Effector memory CD4-positive, alpha-beta T cell (primary cell): ENCODE results near the gene UBE2V1.

ENCODE experiments used
- DNase-seq, 3 donors: peaks; one replicate each; pipeline ENCODE4 v3.0.0-alpha.2; 2020
- H3K27ac ChIP-seq: 2 replicates; pipeline ENCODE4 v1.7.0; 2013; ENCODE audit warnings: mild to moderate bottlenecking, low read length, moderate library complexity; ENCODE audit not compliant: insufficient read depth, poor library complexity, severe bottlenecking
- H3K27me3 ChIP-seq: replicated peaks from 2 replicates; pipeline ENCODE4 v1.7.0; 2013; ENCODE audit warnings: mild to moderate bottlenecking, low read length; ENCODE audit not compliant: insufficient read depth, control insufficient read depth, poor library complexity, severe bottlenecking
- H3K36me3 ChIP-seq: 2 replicates; pipeline ENCODE4 v1.7.0; 2013; ENCODE audit warnings: mild to moderate bottlenecking, low read length, moderate library complexity; ENCODE audit not compliant: control insufficient read depth, insufficient read depth
- H3K4me1 ChIP-seq: 2 replicates; pipeline ENCODE4 v1.7.0; 2013; ENCODE audit warnings: low read length, mild to moderate bottlenecking; ENCODE audit not compliant: control insufficient read depth, insufficient read depth, poor library complexity, severe bottlenecking
- H3K4me3 ChIP-seq: 2 replicates; pipeline ENCODE4 v1.7.0; 2013; ENCODE audit warnings: low read length, low read depth, mild to moderate bottlenecking; ENCODE audit not compliant: insufficient read depth, poor library complexity, severe bottlenecking
- H3K9me3 ChIP-seq: 2 replicates; pipeline ENCODE4 v1.7.0; 2013; ENCODE audit warnings: mild to moderate bottlenecking, low read length, moderate library complexity; ENCODE audit not compliant: control insufficient read depth

UBE2V1 gene

GRCh38 chr20:50127587-50128519, 14.9 kb upstream of the UBE2V1 start:
- H3K4me1 ChIP-seq, result no peaks in the 10 kb centered on the region
- no peaks in the 10 kb centered on the region for H3K27me3 ChIP-seq
- no peak for DNase-seq
- no peaks in the 10 kb centered on the region for H3K9me3 ChIP-seq
- peaks cover 61% of the 10 kb centered on the region for H3K36me3 ChIP-seq
- no peak overlapping the region for H3K4me3 ChIP-seq
- no peak overlapping the region for H3K27ac ChIP-seq

- Histone ChIP-seq H3K27ac (no peak overlapping the region), H3K4me3 (no peak overlapping the region), H3K36me3 (peaks cover 57% of the 10 kb centered on the region), H3K4me1 (no peaks in the 10 kb centered on the region), H3K27me3 (no peaks in the 10 kb centered on the region), H3K9me3 (no peaks in the 10 kb centered on the region)
- DNase-seq, result no peak
Observed at GRCh38 chr20:50126662-50127061, 13.7 kb upstream of the UBE2V1 start.

GRCh38 chr20:50125279-50125678, 12.3 kb upstream of the UBE2V1 start:
- Histone ChIP-seq H3K9me3 (no peaks in the 10 kb centered on the region), H3K4me1 (no peaks in the 10 kb centered on the region), H3K4me3 (no peak overlapping the region), H3K27me3 (no peaks in the 10 kb centered on the region), H3K36me3 (peaks cover 52% of the 10 kb centered on the region), H3K27ac (no peak overlapping the region)
- DNase-seq, result no peak

GRCh38 chr20:50124496-50124895, 11.5 kb upstream of the UBE2V1 start:
- H3K4me1 ChIP-seq, result no peaks in the 10 kb centered on the region
- H3K27ac ChIP-seq, result no peak overlapping the region
- no peak overlapping the region for H3K4me3 ChIP-seq
- H3K27me3 ChIP-seq, result no peaks in the 10 kb centered on the region
- H3K9me3 ChIP-seq, result no peaks in the 10 kb centered on the region
- DNase-seq, result no peak
- peaks cover 44% of the 10 kb centered on the region for H3K36me3 ChIP-seq

- H3K4me3 ChIP-seq, result no peak overlapping the region
- H3K36me3 ChIP-seq, result peaks cover 33% of the 10 kb centered on the region
- H3K4me1 ChIP-seq, result no peaks in the 10 kb centered on the region
- H3K9me3 ChIP-seq, result no peaks in the 10 kb centered on the region
- H3K27me3 ChIP-seq, result no peaks in the 10 kb centered on the region
- H3K27ac ChIP-seq, result no peak overlapping the region
- DNase-seq, result no peak
Observed at GRCh38 chr20:50123418-50123817, 10.5 kb upstream of the UBE2V1 start.

- H3K9me3 ChIP-seq, result no peaks in the 10 kb centered on the region
- no peak for DNase-seq
- peaks cover 27% of the 10 kb centered on the region for H3K36me3 ChIP-seq
- H3K27ac ChIP-seq, result no peak overlapping the region
- no peaks in the 10 kb centered on the region for H3K27me3 ChIP-seq
- H3K4me1 ChIP-seq, result no peaks in the 10 kb centered on the region
- no peak overlapping the region for H3K4me3 ChIP-seq
Observed at GRCh38 chr20:50122763-50123162, 9.8 kb upstream of the UBE2V1 start.

GRCh38 chr20:50121858-50122271, 8.9 kb upstream of the UBE2V1 start:
- Histone ChIP-seq H3K36me3 (peaks cover 18% of the 10 kb centered on the region), H3K4me1 (no peaks in the 10 kb centered on the region), H3K9me3 (no peaks in the 10 kb centered on the region), H3K27ac (no peak overlapping the region), H3K27me3 (no peaks in the 10 kb centered on the region), H3K4me3 (no peak overlapping the region)
- no peak for DNase-seq

- H3K36me3 ChIP-seq, result peaks cover 13% of the 10 kb centered on the region
- H3K27me3 ChIP-seq, result no peaks in the 10 kb centered on the region
- no peak overlapping the region for H3K4me3 ChIP-seq
- no peaks in the 10 kb centered on the region for H3K9me3 ChIP-seq
- no peak overlapping the region for H3K27ac ChIP-seq
- DNase-seq, result peak; percentile 36 to 41 (median 38)
- no peaks in the 10 kb centered on the region for H3K4me1 ChIP-seq
Observed at GRCh38 chr20:50120935-50121693, 8.2 kb upstream of the UBE2V1 start.

GRCh38 chr20:50118203-50118602, 5.3 kb upstream of the UBE2V1 start:
- H3K4me1 ChIP-seq, result peaks cover 19% of the 10 kb centered on the region

More at GRCh38 chr20:50118203-50118602, 5.3 kb upstream of the UBE2V1 start:
- H3K4me3 ChIP-seq, result no peak overlapping the region
- H3K27ac ChIP-seq, result no peak overlapping the region
- no peaks in the 10 kb centered on the region for H3K36me3 ChIP-seq
- H3K27me3 ChIP-seq, result no peaks in the 10 kb centered on the region
- DNase-seq, result no peak
- no peaks in the 10 kb centered on the region for H3K9me3 ChIP-seq
